GM19455 (cell line): ENCODE results near the gene TMEM91.

Experiments used
- ATAC-seq: cut with Tn5 transposase; IDR thresholded peaks from one replicate; pipeline ENCODE4 v1.9.1; 2021; ENCODE audit not compliant: unreplicated experiment

The TMEM91 gene

GRCh38 chr19:41409288-41409687, 33.0 kb downstream of the TMEM91 start:
- ATAC-seq = no peak

GRCh38 chr19:41410336-41411054, 34.2 kb downstream of the TMEM91 start:
- ATAC-seq = no peak

GRCh38 chr19:41411100-41411967, 35.0 kb downstream of the TMEM91 start:
- no peak for ATAC-seq

- ATAC-seq = no peak
These were observed 35.6 kb downstream of the TMEM91 start for GRCh38 chr19:41411968-41412265.

- ATAC-seq = no peak
These were observed 36.6 kb downstream of the TMEM91 start for GRCh38 chr19:41412953-41413352.

- no peak for ATAC-seq
These were observed 37.6 kb downstream of the TMEM91 start for GRCh38 chr19:41413947-41414346.

- no peak for ATAC-seq
These were observed 38.1 kb downstream of the TMEM91 start for GRCh38 chr19:41414461-41414860.

GRCh38 chr19:41415154-41415571, 38.8 kb downstream of the TMEM91 start:
- ATAC-seq = no peak

GRCh38 chr19:41416194-41416674, 39.9 kb downstream of the TMEM91 start:
- ATAC-seq = no peak

- ATAC-seq = no peak
These were observed 44.0 kb downstream of the TMEM91 start for GRCh38 chr19:41420101-41420880.

GRCh38 chr19:41421314-41421713, 45.0 kb downstream of the TMEM91 start:
- ATAC-seq = no peak

GRCh38 chr19:41421973-41422372, 45.6 kb downstream of the TMEM91 start:
- no peak for ATAC-seq

GRCh38 chr19:41422456-41422855, 46.1 kb downstream of the TMEM91 start:
- no peak for ATAC-seq

GRCh38 chr19:41422955-41423354, 46.6 kb downstream of the TMEM91 start:
- ATAC-seq = no peak

GRCh38 chr19:41424335-41425173, 48.2 kb downstream of the TMEM91 start:
- ATAC-seq = no peak

- ATAC-seq = no peak
These were observed 49.1 kb downstream of the TMEM91 start for GRCh38 chr19:41425174-41426115.

GRCh38 chr19:41426116-41426841, 49.9 kb downstream of the TMEM91 start:
- ATAC-seq = no peak

- no peak for ATAC-seq
These were observed 50.8 kb downstream of the TMEM91 start, which contains the start of gene B3GNT8 for GRCh38 chr19:41426952-41427646. Gene B3GNT8, minus strand, starts transcription at chr19:41427374. Its CDS starts 596 bp downstream, at chr19:41426778.
